HFFc6 (cell line): ENCODE results near the gene ARMC9. TPM values are rescaled to one million over a fixed set of nuclear protein-coding genes. Genes with fewer than 3 reads are reported as not detected.

ENCODE experiments used
- DNase-seq: peaks from one replicate; pipeline ENCODE4 v3.0.0-alpha.2; 2018
- H3K27ac Mint-ChIP-seq: 2 replicates; pipeline ENCODE4 v1.8.0; 2020; ENCODE audit warnings: mild to moderate bottlenecking, mixed read lengths
- H3K27me3 Mint-ChIP-seq: 2 replicates; pipeline ENCODE4 v1.8.0; 2021; ENCODE audit warnings: mild to moderate bottlenecking, moderate library complexity, mixed read lengths; ENCODE audit not compliant: insufficient read depth
- H3K36me3 Mint-ChIP-seq: 2 replicates; pipeline ENCODE4 v1.8.0; 2021; ENCODE audit warnings: low read depth, mixed read lengths
- H3K4me1 Mint-ChIP-seq: 2 replicates; pipeline ENCODE4 v1.8.0; 2020; ENCODE audit warnings: low read depth, mixed read lengths
- H3K4me3 Mint-ChIP-seq: 2 replicates; pipeline ENCODE4 v1.8.0; 2020; ENCODE audit warnings: mild to moderate bottlenecking, moderate library complexity, mixed read lengths
- H3K9me3 Mint-ChIP-seq: 2 replicates; pipeline ENCODE4 v1.8.0; 2020; ENCODE audit warnings: mild to moderate bottlenecking, mixed read lengths
- total RNA-seq, 6 experiments: library from RNA; stranded (reverse); fragmentation: NEBNext Ultra II Directional; extraction: Animal tissue kit (Norgen Biotek cat#: 25700); gene quantifications; 2 replicates in 1 of 6; 3 replicates in 5 of 6; pipeline ENCODE4 v1.2.3, GENCODE V29; 2021
- TF ChIP-seq, protein P1 (sequence below): fragments of 200-600 bp; sonication (generic); IDR thresholded peaks from 2 replicates; pipeline ENCODE4 v1.5.0; 2021; ENCODE audit warnings: antibody characterized with exemption, mild to moderate bottlenecking

Gene ARMC9
- total RNA-seq, 6 experiments from 2014 or later: 49.3 to 93.2 (median 55.7) TPM

DNA sequence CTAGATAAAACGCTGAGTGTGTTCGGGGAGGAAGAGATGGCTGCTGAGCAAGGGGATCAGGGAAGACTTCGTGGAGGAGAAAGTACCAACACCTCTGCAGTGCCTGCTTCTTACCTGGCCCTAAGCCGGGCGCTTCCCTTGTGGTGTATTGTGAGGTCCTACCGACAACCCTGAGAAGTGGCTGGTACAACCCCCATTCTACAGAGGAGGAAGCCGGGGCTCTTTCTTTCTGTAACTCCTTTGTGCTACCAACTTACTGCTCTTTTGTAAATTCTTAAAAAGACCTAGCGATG, 96.9 kb downstream of the ARMC9 start:
- no peaks in the 10 kb centered on the region for H3K9me3 Mint-ChIP-seq
- peaks cover 5% of the 10 kb centered on the region; the same call in 1 of the 2 replicates for H3K27me3 Mint-ChIP-seq
- H3K27ac Mint-ChIP-seq: no peak overlapping the region; the same call in 1 of the 2 replicates
- H3K4me1 Mint-ChIP-seq: peaks cover 15% of the 10 kb centered on the region
- DNase-seq: no peak
- H3K4me3 Mint-ChIP-seq: no peak overlapping the region
- peaks cover 13% of the 10 kb centered on the region for H3K36me3 Mint-ChIP-seq
- TF ChIP-seq, protein P1, sequence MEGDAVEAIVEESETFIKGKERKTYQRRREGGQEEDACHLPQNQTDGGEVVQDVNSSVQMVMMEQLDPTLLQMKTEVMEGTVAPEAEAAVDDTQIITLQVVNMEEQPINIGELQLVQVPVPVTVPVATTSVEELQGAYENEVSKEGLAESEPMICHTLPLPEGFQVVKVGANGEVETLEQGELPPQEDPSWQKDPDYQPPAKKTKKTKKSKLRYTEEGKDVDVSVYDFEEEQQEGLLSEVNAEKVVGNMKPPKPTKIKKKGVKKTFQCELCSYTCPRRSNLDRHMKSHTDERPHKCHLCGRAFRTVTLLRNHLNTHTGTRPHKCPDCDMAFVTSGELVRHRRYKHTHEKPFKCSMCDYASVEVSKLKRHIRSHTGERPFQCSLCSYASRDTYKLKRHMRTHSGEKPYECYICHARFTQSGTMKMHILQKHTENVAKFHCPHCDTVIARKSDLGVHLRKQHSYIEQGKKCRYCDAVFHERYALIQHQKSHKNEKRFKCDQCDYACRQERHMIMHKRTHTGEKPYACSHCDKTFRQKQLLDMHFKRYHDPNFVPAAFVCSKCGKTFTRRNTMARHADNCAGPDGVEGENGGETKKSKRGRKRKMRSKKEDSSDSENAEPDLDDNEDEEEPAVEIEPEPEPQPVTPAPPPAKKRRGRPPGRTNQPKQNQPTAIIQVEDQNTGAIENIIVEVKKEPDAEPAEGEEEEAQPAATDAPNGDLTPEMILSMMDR: no peak

DNA sequence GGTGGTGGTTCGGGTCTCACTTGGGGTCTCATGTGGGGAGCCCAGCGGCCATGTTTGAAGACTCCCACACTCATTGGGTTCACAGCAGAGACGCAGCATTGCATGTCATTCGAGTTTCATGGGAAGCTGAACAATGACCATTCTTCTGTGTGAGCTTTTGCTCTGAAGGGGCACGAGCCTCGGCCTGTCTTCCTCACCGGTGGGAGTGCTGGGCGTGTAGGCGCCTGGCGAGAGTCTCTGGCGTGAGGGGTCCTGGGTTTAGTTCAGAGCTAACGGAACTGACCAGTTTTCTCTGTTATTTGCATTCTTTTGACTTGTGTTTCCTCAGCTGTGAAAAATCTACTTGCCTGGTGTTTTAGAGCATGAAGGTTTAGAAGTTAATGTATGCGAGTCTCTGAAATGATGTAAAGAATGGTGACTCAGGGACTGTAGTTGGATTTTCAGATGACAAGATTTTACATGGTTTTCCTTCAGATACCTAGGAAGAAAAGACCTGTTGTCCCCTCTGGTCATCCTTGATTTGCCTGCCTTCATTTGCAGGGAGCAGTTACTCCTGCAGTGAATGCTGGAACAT, 98.1 kb downstream of the ARMC9 start:
- Mint-ChIP-seq H3K27me3 (peaks cover 5% of the 10 kb centered on the region; the same call in 1 of the 2 replicates), H3K9me3 (no peaks in the 10 kb centered on the region), H3K36me3 (peaks cover 13% of the 10 kb centered on the region), H3K4me3 (no peak overlapping the region), H3K27ac (0 out of 2 replicates have a peak overlapping the region, but pooled peaks have one; percentile 14), H3K4me1 (peaks cover 16% of the 10 kb centered on the region)
- DNase-seq: no peak
- TF ChIP-seq, protein P1: no peak

DNA sequence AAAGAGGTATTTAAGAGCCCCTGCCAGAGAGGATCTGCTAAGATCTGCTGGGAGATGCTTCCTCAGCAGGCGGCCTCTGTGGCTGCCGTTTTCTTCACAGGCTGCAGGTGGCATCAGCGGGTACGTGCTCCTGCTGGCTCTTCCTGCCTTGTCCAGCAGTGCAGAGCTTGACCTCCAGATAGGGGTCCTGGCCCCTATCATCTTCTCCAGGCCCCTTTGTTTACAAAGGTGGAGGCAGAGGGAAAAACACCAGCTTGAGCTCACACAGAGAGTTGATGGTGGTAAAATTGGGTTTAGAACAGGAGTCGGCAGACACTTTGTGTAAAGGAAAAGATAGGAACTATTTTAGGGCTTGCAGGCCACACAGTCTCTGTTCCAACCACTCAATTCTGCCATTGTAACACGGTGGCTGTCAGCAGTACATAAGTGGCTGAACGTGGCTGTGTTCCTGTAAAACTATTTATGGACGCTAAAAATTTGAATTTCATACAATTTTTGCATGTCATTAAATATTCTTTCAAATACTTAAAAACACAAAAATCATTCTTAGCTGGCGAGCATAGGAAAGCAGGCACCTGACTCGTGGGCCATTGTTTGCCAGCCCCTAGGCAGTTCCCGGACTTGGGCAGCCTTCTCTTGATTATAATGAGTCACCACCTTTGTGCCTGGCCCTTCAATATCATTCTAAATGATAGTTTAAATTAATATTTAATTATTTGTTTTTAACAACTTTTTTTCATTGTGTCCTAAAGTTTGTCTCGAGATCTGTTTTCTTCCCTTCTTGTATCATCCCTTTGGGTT, 98.9 kb downstream of the ARMC9 start:
- H3K27ac Mint-ChIP-seq: 0 out of 2 replicates have a peak overlapping the region, but pooled peaks have one; percentile 18
- H3K36me3 Mint-ChIP-seq: peaks cover 10% of the 10 kb centered on the region
- TF ChIP-seq, protein P1: peak; percentile 79
- H3K27me3 Mint-ChIP-seq: peaks cover 5% of the 10 kb centered on the region; the same call in 1 of the 2 replicates
- DNase-seq: peak; percentile 35
- no peaks in the 10 kb centered on the region for H3K9me3 Mint-ChIP-seq
- H3K4me1 Mint-ChIP-seq: peaks cover 16% of the 10 kb centered on the region
- H3K4me3 Mint-ChIP-seq: no peak overlapping the region

DNA sequence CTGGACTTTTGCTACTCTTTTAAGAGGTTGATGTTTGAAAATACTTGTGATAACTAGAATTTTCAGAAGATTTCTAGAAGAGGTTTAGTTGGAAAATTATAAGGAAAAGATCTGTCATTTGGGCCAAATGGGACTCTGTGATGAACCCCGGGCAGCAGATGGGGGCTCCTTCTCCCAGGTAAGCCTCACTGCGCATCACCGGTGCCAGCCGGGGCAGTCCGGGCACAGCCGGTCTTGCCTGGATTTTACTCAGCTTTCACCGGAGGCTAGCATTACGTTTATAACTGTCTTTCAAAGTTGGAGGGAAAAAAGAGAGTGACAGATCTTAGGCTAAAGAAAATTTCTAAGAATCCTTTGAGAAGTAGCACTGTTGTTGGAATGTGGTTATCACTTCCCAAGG, 99.7 kb downstream of the ARMC9 start:
- peaks cover 16% of the 10 kb centered on the region for H3K4me1 Mint-ChIP-seq
- peaks cover 7% of the 10 kb centered on the region for H3K36me3 Mint-ChIP-seq
- H3K27ac Mint-ChIP-seq: no peak overlapping the region
- H3K27me3 Mint-ChIP-seq: peaks cover 5% of the 10 kb centered on the region; the same call in 1 of the 2 replicates
- no peak for DNase-seq
- no peak overlapping the region for H3K4me3 Mint-ChIP-seq
- TF ChIP-seq, protein P1: no peak
- no peaks in the 10 kb centered on the region for H3K9me3 Mint-ChIP-seq

DNA sequence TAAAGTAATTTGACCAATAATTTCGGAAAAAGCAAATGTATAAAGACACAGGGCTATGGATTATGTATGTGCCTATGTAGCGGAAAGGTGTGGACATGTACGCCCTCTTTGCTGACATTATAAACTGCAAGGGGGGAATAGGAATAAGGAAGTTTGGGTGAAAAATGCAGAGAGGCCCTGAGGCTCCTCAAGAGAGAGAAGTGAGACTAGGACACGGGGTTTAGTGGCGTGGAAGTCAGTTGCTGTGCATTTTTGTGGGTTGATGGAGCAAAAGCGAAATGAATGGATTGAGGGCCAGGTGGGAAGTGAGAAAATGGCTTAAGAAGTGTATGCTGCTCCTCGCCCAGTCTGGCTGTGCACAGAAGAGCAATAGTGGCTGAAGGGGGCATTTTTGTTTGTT, 100.8 kb downstream of the ARMC9 start:
- no peak overlapping the region for H3K27ac Mint-ChIP-seq
- no peaks in the 10 kb centered on the region for H3K9me3 Mint-ChIP-seq
- no peak for DNase-seq
- no peak overlapping the region for H3K4me3 Mint-ChIP-seq
- H3K27me3 Mint-ChIP-seq: peaks cover 1% of the 10 kb centered on the region; the same call in 1 of the 2 replicates
- peaks cover 3% of the 10 kb centered on the region for H3K36me3 Mint-ChIP-seq
- peaks cover 16% of the 10 kb centered on the region for H3K4me1 Mint-ChIP-seq
- TF ChIP-seq, protein P1: no peak
